Neutrophil (primary cell): ENCODE data around the gene SPSB1.

Experiments
- H3K27ac ChIP-seq: fragments of 200-600 bp; sonication (generic); 2 replicates; pipeline ENCODE4 v1.5.1; 2016; ENCODE audit warnings: mild to moderate bottlenecking, moderate library complexity
- H3K27me3 ChIP-seq: fragments of 200-600 bp; sonication (generic); 2 replicates; pipeline ENCODE4 v1.6.0; 2016; ENCODE audit warnings: mild to moderate bottlenecking
- H3K36me3 ChIP-seq: fragments of 200-600 bp; sonication (generic); 2 replicates; pipeline ENCODE4 v1.5.1; 2017
- H3K4me1 ChIP-seq, 2 experiments: fragments of 200-600 bp in 1 of 2; sonication (generic) in 1 of 2; 1 replicate in 1 of 2; 2 replicates in 1 of 2; pipeline versions ENCODE4 v1.5.1 to v1.6.1; 2013 to 2016; ENCODE audit warnings: low read depth in 1 of 2, low read length in 1 of 2, mild to moderate bottlenecking in 1 of 2, moderate library complexity in 1 of 2; ENCODE audit not compliant: control insufficient read depth in 1 of 2, insufficient read depth in 1 of 2
- H3K4me3 ChIP-seq, 2 experiments: fragments of 200-600 bp in 1 of 2; sonication (generic) in 1 of 2; 1 replicate in 1 of 2; 2 replicates in 1 of 2; pipeline ENCODE4 v1.5.1; 2013 to 2016; ENCODE audit warnings: low read depth in 1 of 2, low read length in 1 of 2, mild to moderate bottlenecking in 1 of 2, moderate library complexity in 1 of 2
- H3K9me3 ChIP-seq: fragments of 200-600 bp; sonication (generic); 2 replicates; pipeline ENCODE4 v1.5.1; 2016
- CTCF ChIP-seq: fragments of 200-600 bp; sonication (generic); IDR thresholded peaks from 2 replicates; pipeline ENCODE4 v1.5.1; 2016; ENCODE audit warnings: antibody characterized with exemption

SPSB1 gene

GRCh38 chr1:9289711-9290485 lies 2.8 kb upstream of the SPSB1 start:
- H3K27ac ChIP-seq, result no peak overlapping the region
- H3K4me3 ChIP-seq, result no peak overlapping the region
- TF ChIP-seq CTCF, result no peak
- H3K36me3 ChIP-seq, result no peaks in the 10 kb centered on the region
- peaks cover 50% of the 10 kb centered on the region for H3K27me3 ChIP-seq
- H3K4me1 ChIP-seq, result peaks cover 18 to 20% of the 10 kb centered on the region in 2 experiments
- no peaks in the 10 kb centered on the region for H3K9me3 ChIP-seq

GRCh38 chr1:9291914-9292360 lies 757 bp upstream of the SPSB1 start:
- Histone ChIP-seq H3K4me3 (no peak overlapping the region), H3K36me3 (no peaks in the 10 kb centered on the region), H3K27me3 (peaks cover 71% of the 10 kb centered on the region), H3K27ac (no peak overlapping the region), H3K4me1 (peaks cover 18 to 20% of the 10 kb centered on the region in 2 experiments), H3K9me3 (no peaks in the 10 kb centered on the region)
- no peak for TF ChIP-seq CTCF

GRCh38 chr1:9293241-9293532 lies 493 bp downstream of the SPSB1 start:
- Histone ChIP-seq H3K4me3 (peak overlapping the region; percentile 57 to 68), H3K27me3 (peaks cover 80% of the 10 kb centered on the region), H3K36me3 (no peaks in the 10 kb centered on the region), H3K4me1 (peaks cover 18 to 20% of the 10 kb centered on the region in 2 experiments), H3K9me3 (no peaks in the 10 kb centered on the region), H3K27ac (no peak overlapping the region)
- no peak for TF ChIP-seq CTCF

- no peak for TF ChIP-seq CTCF
- Histone ChIP-seq H3K4me3 (peak overlapping the region; percentile 57 to 68), H3K27ac (no peak overlapping the region), H3K4me1 (peaks cover 18 to 20% of the 10 kb centered on the region in 2 experiments), H3K36me3 (no peaks in the 10 kb centered on the region), H3K27me3 (peaks cover 80% of the 10 kb centered on the region), H3K9me3 (no peaks in the 10 kb centered on the region)
Observed at GRCh38 chr1:9293533-9294404, 1.1 kb downstream of the SPSB1 start.

- Histone ChIP-seq H3K4me1 (peaks cover 17 to 20% of the 10 kb centered on the region in 2 experiments), H3K27me3 (peaks cover 80% of the 10 kb centered on the region), H3K36me3 (no peaks in the 10 kb centered on the region), H3K27ac (no peak overlapping the region), H3K9me3 (no peaks in the 10 kb centered on the region), H3K4me3 (no peak overlapping the region)
- no peak for TF ChIP-seq CTCF
Observed at GRCh38 chr1:9294405-9294773, 1.7 kb downstream of the SPSB1 start.
